HUES6 (cell line): ENCODE data around the gene PCSK1.

Experiments used
- H3K27ac ChIP-seq: 2 replicates; pipeline ENCODE4 v1.7.0; 2013; ENCODE audit warnings: low read depth, mild to moderate bottlenecking, low read length, inconsistent platforms
- H3K27me3 ChIP-seq: 2 replicates; pipeline ENCODE4 v1.6.1; 2013; ENCODE audit warnings: low read length; ENCODE audit not compliant: control insufficient read depth, insufficient read depth
- H3K36me3 ChIP-seq: 2 replicates; pipeline ENCODE4 v1.6.1; 2013; ENCODE audit warnings: low read length; ENCODE audit not compliant: control insufficient read depth, insufficient read depth
- H3K4me1 ChIP-seq: 2 replicates; pipeline ENCODE4 v1.6.1; 2013; ENCODE audit warnings: low read length; ENCODE audit not compliant: control insufficient read depth, insufficient read depth
- H3K4me3 ChIP-seq: 2 replicates; pipeline ENCODE4 v1.5.1; 2013; ENCODE audit warnings: low read depth, low read length
- H3K9ac ChIP-seq: one replicate; pipeline ENCODE4 v1.6.1; 2013; ENCODE audit warnings: mild to moderate bottlenecking, low read length
- H3K9me3 ChIP-seq: 2 replicates; pipeline ENCODE4 v1.6.1; 2013; ENCODE audit warnings: low read depth, low read length; ENCODE audit not compliant: control insufficient read depth, insufficient read depth

PCSK1 gene

DNA sequence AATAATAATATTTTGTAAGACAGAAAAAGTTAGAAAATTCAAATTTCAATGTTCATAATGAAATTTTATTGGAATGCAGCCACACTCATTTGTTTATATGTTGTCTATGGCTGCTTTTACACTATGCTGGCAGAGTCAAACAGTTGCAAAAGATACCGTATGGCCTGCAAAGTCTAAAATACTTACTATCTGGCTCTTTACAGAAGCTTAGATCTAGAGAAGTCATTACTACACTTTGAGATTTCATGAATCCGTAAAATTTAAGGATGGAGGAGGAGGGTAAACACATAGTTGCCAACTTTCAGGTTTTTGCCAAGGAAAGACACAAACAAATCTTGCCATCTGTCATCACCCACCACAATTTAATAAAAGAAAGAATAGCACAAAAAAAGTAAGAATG, 25.1 kb upstream of the PCSK1 start:
- Histone ChIP-seq H3K4me1 (no peaks in the 10 kb centered on the region), H3K27me3 (no peaks in the 10 kb centered on the region), H3K27ac (no peak overlapping the region), H3K9me3 (no peaks in the 10 kb centered on the region), H3K9ac (no peak overlapping the region), H3K36me3 (no peaks in the 10 kb centered on the region), H3K4me3 (no peak overlapping the region)

DNA sequence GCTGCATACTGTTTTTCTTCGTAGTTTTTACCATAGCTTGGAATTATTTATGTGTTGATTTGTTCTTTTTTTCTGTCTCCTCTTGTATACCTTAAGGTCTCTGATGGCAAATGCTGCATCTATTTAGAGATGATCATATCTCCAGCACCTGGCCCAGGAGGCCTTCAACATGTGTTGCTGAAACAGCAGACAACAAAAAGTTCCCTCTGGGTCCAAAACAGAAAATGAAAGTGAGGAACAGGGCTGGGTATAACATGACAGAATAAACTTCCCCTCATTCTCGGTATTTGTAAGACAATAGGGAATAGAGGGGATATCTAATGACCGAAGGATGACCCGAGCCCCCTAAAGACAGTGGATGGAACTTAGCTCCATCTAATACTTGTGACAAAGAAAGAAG, 22.7 kb upstream of the PCSK1 start:
- Histone ChIP-seq H3K27ac (no peak overlapping the region), H3K9me3 (no peaks in the 10 kb centered on the region), H3K36me3 (no peaks in the 10 kb centered on the region), H3K4me3 (no peak overlapping the region), H3K9ac (no peak overlapping the region), H3K4me1 (no peaks in the 10 kb centered on the region), H3K27me3 (no peaks in the 10 kb centered on the region)

DNA sequence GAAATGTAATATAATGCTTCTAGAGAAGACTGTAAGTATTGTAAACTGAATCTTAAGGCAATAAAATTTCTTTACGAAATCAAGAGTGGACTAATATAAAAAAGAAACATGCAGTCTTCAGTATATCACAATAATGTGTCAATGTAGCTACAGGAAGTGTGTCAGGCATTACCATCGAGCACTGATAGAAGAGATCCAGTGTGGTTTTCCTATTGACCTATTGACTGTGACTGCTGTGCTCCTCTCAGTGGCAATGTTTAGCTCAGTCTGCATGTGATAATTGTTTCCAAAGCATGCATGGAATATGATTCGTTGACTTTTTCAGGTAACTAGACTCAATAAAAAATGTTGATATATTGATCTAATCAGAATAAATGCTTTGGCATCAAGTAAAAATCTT, 20.3 kb upstream of the PCSK1 start:
- Histone ChIP-seq H3K4me3 (no peak overlapping the region), H3K36me3 (no peaks in the 10 kb centered on the region), H3K27ac (no peak overlapping the region), H3K9me3 (no peaks in the 10 kb centered on the region), H3K4me1 (no peaks in the 10 kb centered on the region), H3K9ac (no peak overlapping the region), H3K27me3 (no peaks in the 10 kb centered on the region)

DNA sequence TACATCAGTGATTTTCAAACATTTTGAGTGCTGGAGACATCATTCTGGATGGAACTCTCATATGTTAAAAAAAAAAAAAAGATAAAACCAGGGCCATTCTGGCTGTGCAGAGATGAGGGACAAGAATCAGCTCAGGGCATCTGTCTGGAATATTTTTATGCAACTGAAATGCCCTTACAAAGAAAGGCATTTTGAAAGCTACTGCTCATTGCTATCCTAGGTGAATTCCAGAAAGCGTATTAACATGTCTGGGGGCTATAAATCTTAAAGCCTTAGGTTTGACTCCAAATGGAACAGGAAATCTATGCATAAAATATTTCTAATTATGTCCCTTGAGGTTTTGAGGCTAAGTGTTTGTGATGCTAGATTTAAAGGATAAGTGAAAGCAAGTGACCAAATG, 14.9 kb upstream of the PCSK1 start:
- no peak overlapping the region for H3K4me3 ChIP-seq
- H3K36me3 ChIP-seq, result no peaks in the 10 kb centered on the region
- H3K4me1 ChIP-seq, result no peaks in the 10 kb centered on the region; the same call in 1 of the 2 replicates
- no peaks in the 10 kb centered on the region for H3K9me3 ChIP-seq
- H3K27me3 ChIP-seq, result peaks cover 3% of the 10 kb centered on the region; the same call in 1 of the 2 replicates
- no peak overlapping the region for H3K9ac ChIP-seq
- no peak overlapping the region for H3K27ac ChIP-seq

DNA sequence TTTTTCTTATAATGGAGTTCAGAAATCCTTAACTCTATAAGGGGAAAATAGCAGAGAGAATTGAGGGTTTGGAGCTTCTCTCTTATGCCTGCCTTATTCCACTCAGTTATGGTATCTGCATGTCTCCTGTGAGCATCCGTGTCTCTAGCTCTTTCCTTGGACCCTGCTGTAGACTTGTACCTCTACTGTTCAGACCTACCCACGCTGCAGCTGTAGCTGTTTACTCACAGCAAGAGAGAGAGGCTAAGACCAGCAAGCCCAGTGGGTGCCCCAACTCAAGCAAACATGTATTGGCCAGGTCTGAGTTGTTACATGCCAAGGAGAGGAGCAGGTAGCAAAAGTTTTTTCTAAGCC, 7.1 kb upstream of the PCSK1 start:
- H3K9me3 ChIP-seq, result no peaks in the 10 kb centered on the region
- H3K9ac ChIP-seq, result no peak overlapping the region
- H3K27me3 ChIP-seq, result peaks cover 7% of the 10 kb centered on the region; the same call in 1 of the 2 replicates
- H3K36me3 ChIP-seq, result no peaks in the 10 kb centered on the region
- H3K27ac ChIP-seq, result no peak overlapping the region
- no peaks in the 10 kb centered on the region for H3K4me1 ChIP-seq
- H3K4me3 ChIP-seq, result no peak overlapping the region

DNA sequence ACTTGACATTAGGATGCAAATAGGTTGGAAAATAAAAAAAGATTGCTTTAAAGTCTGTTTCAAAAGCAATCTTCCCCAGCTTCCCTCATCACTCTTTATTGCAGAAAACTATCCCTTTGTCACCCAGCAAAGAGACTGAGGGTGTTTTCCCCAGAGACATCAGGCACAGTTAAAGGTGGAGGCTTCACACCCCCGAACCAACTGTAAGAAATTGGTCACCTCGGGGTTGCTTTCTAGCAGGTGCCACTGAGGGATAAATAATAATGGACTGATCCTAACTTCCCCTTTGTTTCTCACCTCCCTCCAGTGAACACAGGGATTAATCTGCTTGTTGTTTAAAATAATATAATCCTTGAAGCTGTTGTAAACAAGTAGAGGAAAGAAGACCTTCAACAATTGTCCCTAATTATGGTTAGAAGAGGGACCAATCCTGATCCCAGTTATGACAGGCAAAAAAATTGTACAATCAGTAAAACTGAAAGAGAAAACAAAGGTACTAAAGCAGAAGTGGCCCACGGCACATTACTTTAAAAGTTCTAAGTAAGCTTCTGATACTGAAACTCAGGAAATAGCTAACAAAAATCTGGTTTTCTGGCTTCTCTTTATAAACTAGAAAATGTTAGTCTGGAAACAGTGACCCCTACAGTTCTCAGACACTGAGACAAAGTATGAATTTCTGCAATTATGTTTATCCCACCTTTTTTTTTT, 6.6 kb upstream of the PCSK1 start:
- Histone ChIP-seq H3K27me3 (peaks cover 13% of the 10 kb centered on the region; the same call in 1 of the 2 replicates), H3K9me3 (no peaks in the 10 kb centered on the region), H3K27ac (no peak overlapping the region), H3K9ac (no peak overlapping the region), H3K36me3 (no peaks in the 10 kb centered on the region), H3K4me3 (no peak overlapping the region), H3K4me1 (peaks cover 5% of the 10 kb centered on the region)

DNA sequence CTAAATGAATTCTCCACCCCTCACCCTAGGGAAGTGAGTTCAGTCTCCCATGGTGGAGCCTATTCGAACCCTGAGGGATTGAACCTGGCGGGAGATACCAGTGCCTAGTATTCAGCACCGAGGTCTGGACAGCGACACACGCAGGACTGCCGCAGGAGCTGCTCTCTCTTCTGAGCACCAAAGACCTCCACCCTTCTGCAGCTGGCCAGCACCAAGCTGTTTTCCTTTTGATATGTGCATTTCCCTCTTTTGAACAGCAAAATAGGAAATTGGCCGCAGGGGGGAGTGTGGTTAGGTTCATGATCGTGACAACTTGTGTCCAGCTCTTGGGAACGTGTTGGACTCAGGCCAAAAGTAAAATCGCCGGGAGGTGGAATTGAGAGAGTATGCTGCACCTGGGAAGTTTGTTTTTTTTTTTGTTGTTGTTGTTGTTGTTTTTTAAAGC, 1.2 kb upstream of the PCSK1 start:
- Histone ChIP-seq H3K9ac (no peak overlapping the region), H3K27ac (no peak overlapping the region), H3K9me3 (no peaks in the 10 kb centered on the region), H3K36me3 (no peaks in the 10 kb centered on the region), H3K4me3 (peak overlapping the region; percentile 88), H3K4me1 (peaks cover 15% of the 10 kb centered on the region), H3K27me3 (peaks cover 53% of the 10 kb centered on the region)

DNA sequence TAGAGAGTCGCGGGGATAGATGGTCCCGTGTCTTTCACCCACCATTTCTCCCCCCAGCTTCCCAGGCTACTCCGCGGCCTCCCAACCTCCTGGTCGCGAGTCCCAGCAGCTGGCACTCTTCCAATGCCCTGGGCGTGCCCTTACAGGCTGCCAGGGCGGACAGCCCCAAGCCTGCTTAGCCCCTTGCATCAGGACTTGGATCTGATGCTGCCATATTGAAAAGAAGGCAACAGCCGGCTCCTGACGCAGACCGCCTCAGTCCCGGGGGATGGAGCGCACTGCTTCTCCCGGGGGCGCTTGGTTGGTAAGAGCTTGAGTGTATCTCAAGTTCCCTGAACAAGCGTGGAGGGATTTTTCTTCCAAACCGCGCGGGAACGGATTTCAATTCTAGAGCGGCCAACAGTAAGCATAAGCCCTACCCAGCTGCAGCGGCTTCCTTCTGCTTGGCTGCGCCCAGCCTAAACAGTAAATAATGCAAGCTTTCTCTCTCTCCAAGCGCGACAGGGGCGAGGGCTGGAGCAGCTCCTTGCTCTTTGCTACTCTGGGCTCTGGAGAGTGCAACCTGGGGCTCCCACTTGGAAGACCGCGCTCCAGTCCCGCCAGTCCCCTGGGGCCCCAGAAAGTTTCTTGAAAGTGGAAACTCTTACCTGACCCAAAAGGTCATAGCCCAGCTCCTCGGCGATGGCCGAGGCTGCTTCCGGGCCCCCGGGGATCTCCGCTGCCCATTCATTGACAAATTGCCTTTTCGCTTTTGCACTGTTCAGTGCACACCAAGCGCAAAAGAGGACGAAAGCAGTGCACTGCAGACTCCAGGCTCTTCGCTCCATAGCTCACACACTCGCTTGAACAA, 607 bp downstream of the PCSK1 start:
- Histone ChIP-seq H3K27ac (no peak overlapping the region), H3K4me3 (peak overlapping the region; percentile 88), H3K9me3 (no peaks in the 10 kb centered on the region), H3K27me3 (peaks cover 53% of the 10 kb centered on the region), H3K36me3 (no peaks in the 10 kb centered on the region), H3K4me1 (peaks cover 15% of the 10 kb centered on the region), H3K9ac (peak overlapping the region; percentile 54)

DNA sequence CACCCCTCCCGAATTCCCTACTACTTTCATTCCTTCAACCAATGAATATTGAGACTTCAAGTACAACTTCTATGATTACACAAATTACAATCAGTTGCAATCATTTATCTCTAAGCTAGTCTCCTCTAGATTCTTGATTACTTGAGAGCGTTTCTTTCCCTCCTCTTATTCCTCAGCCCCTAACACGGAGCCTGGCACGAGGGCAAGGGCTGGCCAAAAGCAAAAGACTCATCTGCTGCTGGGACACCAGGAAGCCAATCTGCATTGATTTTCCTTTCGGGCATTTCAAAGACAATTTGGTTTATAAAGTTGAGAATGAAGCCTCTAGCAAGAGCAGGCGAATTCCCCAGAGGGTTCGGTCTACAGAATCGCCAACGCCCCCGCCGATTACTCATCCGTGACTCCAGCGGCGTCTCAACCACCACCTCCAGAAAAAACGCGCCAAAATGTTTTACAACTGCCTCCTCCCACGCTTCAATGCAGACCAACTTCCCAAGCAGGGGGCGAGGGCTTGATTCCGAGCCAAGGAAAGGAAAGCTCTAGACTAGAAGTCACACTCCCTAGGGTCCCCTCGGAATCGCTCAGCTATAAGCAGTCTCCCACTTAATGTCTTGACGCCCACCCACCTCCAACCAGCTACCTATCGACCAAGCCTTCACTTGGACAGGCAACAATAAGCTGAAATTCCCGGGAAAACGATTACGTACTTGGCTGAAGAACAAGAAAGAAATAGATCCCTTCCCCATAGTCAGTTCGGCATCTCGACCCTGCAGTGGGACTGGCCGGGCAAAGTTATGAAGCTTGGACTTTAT, 1.5 kb downstream of the PCSK1 start:
- Histone ChIP-seq H3K27me3 (peaks cover 53% of the 10 kb centered on the region), H3K36me3 (no peaks in the 10 kb centered on the region), H3K27ac (no peak overlapping the region), H3K9ac (peak overlapping the region; percentile 54), H3K4me1 (peaks cover 15% of the 10 kb centered on the region), H3K9me3 (no peaks in the 10 kb centered on the region), H3K4me3 (peak overlapping the region; percentile 88)

DNA sequence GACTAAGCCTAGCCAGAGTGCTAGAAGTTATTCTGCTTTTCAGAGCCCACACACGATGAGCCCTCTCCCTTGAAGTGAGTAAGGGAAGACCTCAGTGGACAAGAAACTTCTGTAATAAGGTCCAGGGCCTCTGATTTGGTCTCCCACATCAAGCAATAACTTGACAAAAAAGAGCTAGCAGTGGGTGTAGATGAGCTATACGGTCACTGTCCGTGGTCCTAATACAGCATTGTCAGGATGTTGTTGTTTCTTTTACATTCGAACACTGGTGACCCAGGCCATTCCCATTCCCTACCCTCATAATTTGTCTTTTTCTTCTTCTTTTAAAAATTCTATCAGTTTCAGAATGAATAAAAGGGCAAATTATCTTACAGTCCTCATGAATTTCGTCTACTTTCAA, 5.2 kb downstream of the PCSK1 start:
- Histone ChIP-seq H3K4me1 (peaks cover 9% of the 10 kb centered on the region; the same call in 1 of the 2 replicates), H3K4me3 (no peak overlapping the region), H3K36me3 (no peaks in the 10 kb centered on the region), H3K9me3 (no peaks in the 10 kb centered on the region), H3K27ac (no peak overlapping the region), H3K27me3 (peaks cover 26% of the 10 kb centered on the region), H3K9ac (no peak overlapping the region)
